DND-41 (cell line): ENCODE data around the gene PRIMA1.

Source experiments
- ATAC-seq: fragments of 200-7000 bp; cut with Tn5 transposase; 3 replicates; pipeline ENCODE4 v1.9.1; 2021; ENCODE audit warnings: low read depth; ENCODE audit not compliant: insufficient read depth
- DNase-seq: peaks from one replicate; pipeline ENCODE4 v3.0.0-alpha.2; 2020
- H2AFZ ChIP-seq: 2 replicates; pipeline ENCODE4 v1.6.0; 2012; ENCODE audit warnings: low read depth, low read length
- H3K27ac ChIP-seq: 2 replicates; pipeline ENCODE4 v1.5.1; 2012; ENCODE audit warnings: low read length, inconsistent platforms
- H3K27me3 ChIP-seq: fragments of 200-600 bp; sonication (generic); 2 replicates; pipeline ENCODE4 v1.6.0; 2012; ENCODE audit warnings: low read length, mild to moderate bottlenecking, inconsistent platforms; ENCODE audit not compliant: insufficient read depth, poor library complexity
- H3K36me3 ChIP-seq: 2 replicates; pipeline ENCODE4 v1.5.1; 2012; ENCODE audit warnings: low read length, inconsistent platforms; ENCODE audit not compliant: insufficient read depth
- H3K4me1 ChIP-seq: 2 replicates; pipeline ENCODE4 v1.5.1; 2012; ENCODE audit warnings: mild to moderate bottlenecking, low read length; ENCODE audit not compliant: insufficient read depth
- H3K4me2 ChIP-seq: 2 replicates; pipeline ENCODE4 v1.6.0; 2012; ENCODE audit warnings: mild to moderate bottlenecking, moderate library complexity, low read length, inconsistent platforms; ENCODE audit not compliant: insufficient read depth
- H3K4me3 ChIP-seq, 2 experiments: fragments of 200-600 bp in 1 of 2; shearing (Covaris generic) in 1 of 2; 2 replicates each; pipeline ENCODE4 v1.5.1; 2012 to 2016; ENCODE audit warnings: inconsistent platforms in 2 of 2, low read length in 2 of 2, mild to moderate bottlenecking in 2 of 2, low read depth in 1 of 2, moderate library complexity in 1 of 2
- H3K79me2 ChIP-seq: 2 replicates; pipeline ENCODE4 v1.6.0; 2012; ENCODE audit warnings: low read length, inconsistent platforms; ENCODE audit not compliant: insufficient read depth
- H3K9ac ChIP-seq: 2 replicates; pipeline ENCODE4 v1.6.0; 2012; ENCODE audit warnings: low read depth, mild to moderate bottlenecking, inconsistent platforms, low read length, moderate library complexity
- H3K9me3 ChIP-seq: 2 replicates; pipeline ENCODE4 v1.5.1; 2012; ENCODE audit warnings: low read length, moderate library complexity, mild to moderate bottlenecking, inconsistent platforms; ENCODE audit not compliant: insufficient read depth, severe bottlenecking
- H4K20me1 ChIP-seq: 2 replicates; pipeline ENCODE4 v1.6.0; 2012; ENCODE audit warnings: low read length; ENCODE audit not compliant: insufficient read depth
- EZH2 ChIP-seq: IDR thresholded peaks from 3 replicates; pipeline ENCODE4 v1.6.1; 2012; ENCODE audit warnings: borderline replicate concordance, low read depth, mild to moderate bottlenecking, moderate library complexity, low read length, inconsistent platforms; ENCODE audit not compliant: severe bottlenecking
- TF ChIP-seq, protein P1 (sequence below): IDR thresholded peaks from 2 replicates; pipeline ENCODE4 v1.5.1; 2012; ENCODE audit warnings: borderline replicate concordance, low read length, moderate library complexity, mild to moderate bottlenecking; ENCODE audit not compliant: poor library complexity, severe bottlenecking; ENCODE audit errors: extremely low read depth

PRIMA1 gene

DNA sequence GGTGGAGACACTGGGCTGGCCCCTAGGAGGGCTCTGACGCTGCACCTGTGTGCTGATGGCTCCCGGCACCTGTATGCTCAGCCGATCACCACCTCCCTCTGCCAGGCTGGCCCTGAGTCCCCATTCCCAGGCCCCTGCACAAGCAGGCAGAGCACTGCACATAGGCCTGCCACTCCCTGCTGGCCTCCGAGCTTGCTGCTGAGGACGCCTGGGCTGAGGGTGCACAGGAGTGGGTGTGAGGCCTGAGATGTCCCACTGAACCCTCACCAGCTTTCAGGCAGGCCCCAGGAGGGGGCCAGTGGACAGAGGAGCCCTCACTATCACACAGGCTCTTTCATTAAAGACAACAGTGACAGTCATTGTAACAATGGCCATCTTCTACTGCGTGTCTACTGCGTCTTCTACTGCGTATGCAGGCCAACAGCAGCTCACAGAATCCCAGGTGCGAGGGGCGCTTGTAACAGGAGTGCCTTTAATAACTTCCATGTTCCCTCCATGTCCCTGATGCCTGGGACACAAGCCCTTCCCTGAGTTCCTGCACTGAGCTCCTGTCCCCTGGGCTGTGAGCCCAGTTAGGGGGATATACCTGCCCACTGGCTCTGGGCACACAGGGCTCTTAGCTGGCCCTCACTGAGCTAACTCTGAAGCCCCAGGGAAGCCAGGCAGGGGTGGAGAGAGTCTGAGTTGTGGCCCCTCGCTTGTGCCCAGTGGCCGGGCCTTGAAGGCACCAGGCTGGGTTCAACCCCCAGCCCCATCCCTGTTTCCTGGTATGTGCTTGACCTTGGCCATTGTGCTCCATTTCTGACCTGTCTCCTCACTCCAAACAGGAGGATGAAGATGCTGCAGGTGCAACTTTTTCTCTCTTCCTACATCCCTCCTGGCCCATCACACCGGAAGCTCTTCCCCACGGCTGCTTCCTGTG is 71.3 kb downstream of the PRIMA1 start:
- Histone ChIP-seq H3K4me2 (no peak overlapping the region), H3K4me1 (no peaks in the 10 kb centered on the region), H3K4me3 (no peak overlapping the region), H3K9ac (no peak overlapping the region), H4K20me1 (no peaks in the 10 kb centered on the region), H3K27ac (no peak overlapping the region), H2AFZ (no peak overlapping the region), H3K9me3 (no peaks in the 10 kb centered on the region), H3K79me2 (no peaks in the 10 kb centered on the region), H3K36me3 (no peaks in the 10 kb centered on the region), H3K27me3 (peaks cover 3% of the 10 kb centered on the region)
- ATAC-seq (no peak), DNase-seq (no peak)
- no peak for TF ChIP-seq EZH2
- TF ChIP-seq, protein P1, sequence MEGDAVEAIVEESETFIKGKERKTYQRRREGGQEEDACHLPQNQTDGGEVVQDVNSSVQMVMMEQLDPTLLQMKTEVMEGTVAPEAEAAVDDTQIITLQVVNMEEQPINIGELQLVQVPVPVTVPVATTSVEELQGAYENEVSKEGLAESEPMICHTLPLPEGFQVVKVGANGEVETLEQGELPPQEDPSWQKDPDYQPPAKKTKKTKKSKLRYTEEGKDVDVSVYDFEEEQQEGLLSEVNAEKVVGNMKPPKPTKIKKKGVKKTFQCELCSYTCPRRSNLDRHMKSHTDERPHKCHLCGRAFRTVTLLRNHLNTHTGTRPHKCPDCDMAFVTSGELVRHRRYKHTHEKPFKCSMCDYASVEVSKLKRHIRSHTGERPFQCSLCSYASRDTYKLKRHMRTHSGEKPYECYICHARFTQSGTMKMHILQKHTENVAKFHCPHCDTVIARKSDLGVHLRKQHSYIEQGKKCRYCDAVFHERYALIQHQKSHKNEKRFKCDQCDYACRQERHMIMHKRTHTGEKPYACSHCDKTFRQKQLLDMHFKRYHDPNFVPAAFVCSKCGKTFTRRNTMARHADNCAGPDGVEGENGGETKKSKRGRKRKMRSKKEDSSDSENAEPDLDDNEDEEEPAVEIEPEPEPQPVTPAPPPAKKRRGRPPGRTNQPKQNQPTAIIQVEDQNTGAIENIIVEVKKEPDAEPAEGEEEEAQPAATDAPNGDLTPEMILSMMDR, result no peak

DNA sequence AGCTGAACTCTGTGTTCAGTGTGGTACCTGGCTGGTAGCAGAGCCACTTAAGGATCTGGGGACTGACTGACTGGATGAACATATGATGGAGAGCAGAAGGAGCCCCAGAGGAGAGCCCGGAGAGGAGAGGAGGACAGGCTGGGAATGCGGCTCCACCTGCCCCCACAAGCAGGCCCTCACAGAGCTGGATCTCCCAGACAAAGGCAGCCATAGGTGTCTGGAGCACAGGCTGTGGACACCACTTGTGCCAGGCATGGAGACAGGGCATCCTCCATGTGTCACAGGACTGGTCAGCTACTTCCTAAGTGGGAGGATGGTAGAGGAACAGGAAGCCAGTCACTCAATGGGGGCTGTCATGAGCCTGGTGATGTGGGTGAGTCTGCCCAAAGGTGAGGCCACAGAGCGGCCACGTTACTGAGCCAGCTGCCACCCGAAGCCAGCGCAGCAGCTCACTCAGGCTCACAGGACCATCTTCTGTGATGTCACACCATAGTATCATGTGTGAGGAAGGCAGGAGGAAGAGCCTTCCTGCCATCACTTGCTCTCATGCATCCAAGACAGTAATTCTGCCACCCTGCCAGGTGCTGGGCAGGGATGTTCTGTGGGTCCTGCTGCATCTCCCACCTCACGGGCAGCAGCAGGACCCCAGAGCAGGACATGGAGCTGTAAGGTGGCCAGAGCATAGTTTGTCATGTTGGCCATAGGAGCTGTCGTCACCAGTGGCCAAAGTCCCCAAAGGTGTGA is 72.1 kb downstream of the PRIMA1 start:
- H3K4me2 ChIP-seq, result no peak overlapping the region
- H3K9me3 ChIP-seq, result no peaks in the 10 kb centered on the region
- no peak overlapping the region for H3K4me3 ChIP-seq
- no peaks in the 10 kb centered on the region for H3K79me2 ChIP-seq
- H2AFZ ChIP-seq, result no peak overlapping the region
- no peaks in the 10 kb centered on the region for H4K20me1 ChIP-seq
- ATAC-seq (no peak), DNase-seq (no peak)
- no peak for TF ChIP-seq EZH2
- TF ChIP-seq, protein P1, result no peak
- H3K27ac ChIP-seq, result no peak overlapping the region
- H3K4me1 ChIP-seq, result no peaks in the 10 kb centered on the region
- peaks cover 3% of the 10 kb centered on the region for H3K27me3 ChIP-seq
- no peaks in the 10 kb centered on the region for H3K36me3 ChIP-seq
- no peak overlapping the region for H3K9ac ChIP-seq

DNA sequence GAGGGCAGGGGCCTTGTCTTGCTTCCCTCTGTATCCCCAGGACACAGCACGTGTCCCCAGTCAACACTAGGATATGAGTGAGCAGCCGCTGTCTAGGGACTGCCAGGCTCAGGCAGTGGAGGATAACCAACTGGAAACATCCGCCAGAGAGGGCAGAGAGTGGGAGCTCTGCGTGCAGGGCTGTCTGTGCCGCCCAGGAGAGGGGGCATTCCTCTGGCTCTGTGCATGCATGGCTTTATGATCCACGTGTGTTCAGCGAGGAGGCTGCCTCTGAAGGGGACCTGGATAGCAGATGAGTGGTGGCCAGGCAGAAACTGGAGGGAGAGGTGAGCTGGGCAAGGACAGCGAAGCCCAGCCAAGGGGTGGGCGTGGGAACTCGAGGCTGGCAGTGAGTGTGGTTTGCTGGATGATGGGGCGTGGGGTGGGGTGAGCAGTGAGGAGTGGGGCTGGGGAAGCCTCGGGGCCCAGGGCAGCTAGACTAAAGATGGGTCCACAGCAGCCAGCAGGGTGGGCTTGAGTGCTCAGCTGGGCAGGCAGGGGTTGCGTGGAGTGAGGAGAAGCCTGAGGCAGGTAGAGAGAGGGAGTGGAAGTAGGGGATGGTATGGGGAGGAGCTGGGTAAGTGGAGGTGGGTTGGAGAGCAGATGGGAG is 72.9 kb downstream of the PRIMA1 start:
- no peak for ATAC-seq
- peaks cover 3% of the 10 kb centered on the region for H3K27me3 ChIP-seq

More for the DNA sequence above, 72.9 kb downstream of the PRIMA1 start:
- no peaks in the 10 kb centered on the region for H4K20me1 ChIP-seq
- no peak overlapping the region for H3K27ac ChIP-seq
- H3K9ac ChIP-seq, result no peak overlapping the region
- no peaks in the 10 kb centered on the region for H3K79me2 ChIP-seq
- TF ChIP-seq, protein P1, result no peak
- TF ChIP-seq EZH2, result no peak
- DNase-seq, result no peak
- no peaks in the 10 kb centered on the region for H3K36me3 ChIP-seq
- H3K4me1 ChIP-seq, result no peaks in the 10 kb centered on the region
- no peak overlapping the region for H3K4me2 ChIP-seq
- H3K9me3 ChIP-seq, result no peaks in the 10 kb centered on the region
- no peak overlapping the region for H2AFZ ChIP-seq
- no peak overlapping the region for H3K4me3 ChIP-seq
